B cell (primary cell): ENCODE results near the gene PRKAG2. TPM values are rescaled to one million over a fixed set of nuclear protein-coding genes. Genes with fewer than 3 reads are reported as not detected.

Source experiments
- ATAC-seq: fragments of 200-7000 bp; cut with Tn5 transposase; one replicate; pipeline ENCODE4 v1.10.0; 2021; ENCODE audit warnings: low read depth, mild to moderate bottlenecking, moderate number of reproducible peaks, moderate library complexity
- CTCF ChIA-PET: fragments of 350-600 bp; sonication (Branson Sonifier 250); formaldehyde crosslinking; loops from one replicate; lab custom pipeline; 2021; ENCODE audit warnings: antibody characterized with exemption, inconsistent platforms; lab: Charles Lee
- POLR2A ChIA-PET: fragments of 350-600 bp; sonication (Branson Sonifier 250); formaldehyde crosslinking; loops from one replicate; lab custom pipeline; 2021; ENCODE audit warnings: antibody characterized with exemption; lab: Charles Lee
- DNase-seq: peaks from one replicate; pipeline ENCODE4 v3.0.0; 2013
- H2AFZ ChIP-seq: 2 replicates; pipeline ENCODE4 v1.6.1; 2012; ENCODE audit warnings: mild to moderate bottlenecking, low read depth, low read length; ENCODE audit not compliant: insufficient read depth, poor library complexity, severe bottlenecking
- H3K27ac ChIP-seq, 2 donors: 1 replicate in 1 of 2; 2 replicates in 1 of 2; pipeline ENCODE4 v1.5.1; 2012 to 2013; ENCODE audit warnings: low read length in 2 of 2, mild to moderate bottlenecking in 2 of 2, moderate library complexity in 1 of 2
- H3K27me3 ChIP-seq, 4 experiments: fragments of 200-600 bp in 1 of 4; sonication (generic) in 1 of 4; replicated peaks in 1 of 4; 1 replicate in 2 of 4; 2 replicates in 2 of 4; pipeline versions ENCODE4 v1.6.1 to v1.7.0; 2013 to 2016; ENCODE audit warnings: low read length in 3 of 4, mild to moderate bottlenecking in 2 of 4, mixed read lengths in 1 of 4, moderate library complexity in 1 of 4; ENCODE audit not compliant: insufficient read depth in 4 of 4, control insufficient read depth in 3 of 4; ENCODE audit errors: control extremely low read depth in 1 of 4
- H3K36me3 ChIP-seq, 2 experiments: replicated peaks in 1 of 2; 1 replicate in 1 of 2; 2 replicates in 1 of 2; pipeline versions ENCODE4 v1.6.1 to v1.7.1; 2013; ENCODE audit warnings: low read length in 1 of 2; ENCODE audit not compliant: insufficient read depth in 2 of 2, control insufficient read depth in 1 of 2; ENCODE audit errors: control extremely low read depth in 1 of 2, extremely low read depth in 1 of 2
- H3K4me1 ChIP-seq, 2 donors: fragments of 200-600 bp in 1 of 2; sonication (generic) in 1 of 2; 1 replicate in 1 of 2; 2 replicates in 1 of 2; pipeline versions ENCODE4 v1.5.1 to v1.6.1; 2013 to 2017; ENCODE audit warnings: low read length in 2 of 2; ENCODE audit not compliant: control insufficient read depth in 2 of 2, insufficient read depth in 2 of 2
- H3K4me2 ChIP-seq: replicated peaks from 2 replicates; pipeline ENCODE3; 2012; ENCODE audit warnings: mild to moderate bottlenecking, low read depth, low read length; ENCODE audit not compliant: poor library complexity, severe bottlenecking
- H3K4me3 ChIP-seq, 5 experiments: fragments of 200-600 bp in 1 of 5; sonication (generic) in 1 of 5; 1 replicate in 3 of 5; 2 replicates in 2 of 5; pipeline versions ENCODE4 v1.5.1 to v1.7.0; 2011 to 2016; ENCODE audit warnings: low read length in 4 of 5, mild to moderate bottlenecking in 4 of 5, low read depth in 2 of 5, control low read depth in 1 of 5, moderate library complexity in 1 of 5; ENCODE audit not compliant: insufficient read depth in 1 of 5; ENCODE audit errors: control extremely low read depth in 1 of 5, extremely low read depth in 1 of 5
- H3K79me2 ChIP-seq: fragments of 200-600 bp; sonication (generic); one replicate; pipeline ENCODE4 v1.6.0; 2016; ENCODE audit warnings: low read length; ENCODE audit not compliant: control insufficient read depth, insufficient read depth
- H3K9ac ChIP-seq: fragments of 200-600 bp; sonication (generic); 2 replicates; pipeline ENCODE4 v1.6.1; 2017; ENCODE audit warnings: mild to moderate bottlenecking, low read length, moderate library complexity
- H3K9me3 ChIP-seq, 3 donors: one replicate each; pipeline versions ENCODE4 v1.6.1 to v1.7.1; 2013; ENCODE audit warnings: low read length in 2 of 3; ENCODE audit not compliant: control insufficient read depth in 2 of 3, insufficient read depth in 1 of 3; ENCODE audit errors: control extremely low read depth in 1 of 3
- H4K20me1 ChIP-seq: 2 replicates; pipeline ENCODE4 v1.6.0; 2012; ENCODE audit warnings: mild to moderate bottlenecking, low read length; ENCODE audit not compliant: insufficient read depth, control insufficient read depth, poor library complexity, severe bottlenecking
- H3K27ac Mint-ChIP-seq: one replicate; pipeline ENCODE4 v1.8.0; 2021; ENCODE audit warnings: mixed read lengths
- H3K27me3 Mint-ChIP-seq: one replicate; pipeline ENCODE4 v1.8.0; 2021; ENCODE audit warnings: mixed read lengths
- H3K4me1 Mint-ChIP-seq: one replicate; pipeline ENCODE4 v1.8.0; 2021; ENCODE audit warnings: mixed read lengths
- H3K4me3 Mint-ChIP-seq: one replicate; pipeline ENCODE4 v1.8.0; 2021; ENCODE audit warnings: mixed read lengths
- H3K9me3 Mint-ChIP-seq: one replicate; pipeline ENCODE4 v1.8.0; 2022; ENCODE audit warnings: mixed read lengths; ENCODE audit not compliant: insufficient read depth
- EZH2 ChIP-seq: IDR thresholded peaks from 2 replicates; pipeline ENCODE4 v1.6.1; 2012; ENCODE audit warnings: borderline replicate concordance, low read depth, mild to moderate bottlenecking, moderate library complexity, low read length; ENCODE audit not compliant: insufficient read depth, poor library complexity, severe bottlenecking
- WGBS: methylation state at CpG from one replicate; pipeline ENCODE4 v1.1.5; 2013; ENCODE audit warnings: missing lambda C conversion rate; ENCODE audit not compliant: insufficient coverage; 5-methylcytosine and 5-hydroxymethylcytosine counted together
- intact Hi-C: fragments of 100-400 bp; cut with micrococcal nuclease; formaldehyde crosslinking; loops from one replicate; pipeline ENCODE4 v1.10.0; 2022
- polyA plus RNA-seq: library from polyadenylated mRNA; depleted of rRNA; stranded (reverse); fragments of >200 nt; gene quantifications from 2 replicates; pipeline ENCODE4 v1.2.3, GENCODE V29; 2012
- total RNA-seq, 2 donors: library from RNA; stranded (reverse); fragments of 120-200 nt in 1 of 2; gene quantifications; 1 replicate in 1 of 2; 2 replicates in 1 of 2; pipeline versions ENCODE4 v1.2.3 to v1.2.4, GENCODE V29; 2013 to 2022
- TF ChIP-seq, protein P1 (sequence below): fragments of 200-600 bp; IDR thresholded peaks from one replicate; pipeline ENCODE4 v1.8.0; 2022; ENCODE audit warnings: antibody characterized with exemption, mild to moderate bottlenecking

The PRKAG2 gene
- total and polyA plus RNA-seq, 2 donors (not counting 1 experiment from before 2014, with no cell fraction given), result 22.1 to 56.3 TPM

DNA sequence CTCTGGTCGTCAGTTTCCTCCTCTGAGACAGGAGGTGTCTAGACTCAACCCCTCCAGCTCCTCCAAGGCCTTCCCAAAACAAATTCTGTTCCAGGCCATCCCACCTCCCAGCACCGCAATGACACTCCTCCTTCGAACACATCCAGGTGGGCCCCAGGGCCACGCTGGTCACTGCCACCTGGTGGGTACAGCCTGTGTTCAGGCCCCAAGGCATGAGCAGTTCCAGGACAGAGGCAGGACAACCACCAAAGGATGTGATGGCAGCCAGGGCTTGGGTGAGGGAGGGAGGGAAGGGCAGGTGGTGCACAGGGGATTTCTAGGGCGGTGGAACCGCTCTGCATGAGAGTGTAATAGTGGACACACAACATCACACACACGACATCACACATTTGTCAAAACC is 76.5 kb downstream of the PRKAG2 start:
- Mint-ChIP-seq H3K4me3 (no peak overlapping the region), H3K27ac (no peak overlapping the region), H3K4me1 (peaks cover 14% of the 10 kb centered on the region), H3K27me3 (no peaks in the 10 kb centered on the region), H3K9me3 (no peaks in the 10 kb centered on the region)
- H3K9ac ChIP-seq, result no peak overlapping the region
- intact Hi-C loops, result no loop called here
- no peak overlapping the region for H3K4me3 ChIP-seq
- WGBS, result 74% methylated on average over 4 of the region's 7 CpGs
- DNase-seq, result no peak
- no peak overlapping the region for H2AFZ ChIP-seq
- POLR2A ChIA-PET, result no interaction called here
- H3K27ac ChIP-seq, result no peak overlapping the region
- H3K4me1 ChIP-seq, result peaks cover 0 to 5% of the 10 kb centered on the region in 2 donors
- CTCF ChIA-PET, result interaction anchor here (1.3 to 1.6 kb wide), 2 partner anchors 17 to 19 kb away, joined by 3 to 4 read pairs; no protein-coding TSS in a partner anchor
- ATAC-seq, result no peak
- peaks cover 19% of the 10 kb centered on the region for H3K79me2 ChIP-seq
- no peak for TF ChIP-seq EZH2
- TF ChIP-seq, protein P1, sequence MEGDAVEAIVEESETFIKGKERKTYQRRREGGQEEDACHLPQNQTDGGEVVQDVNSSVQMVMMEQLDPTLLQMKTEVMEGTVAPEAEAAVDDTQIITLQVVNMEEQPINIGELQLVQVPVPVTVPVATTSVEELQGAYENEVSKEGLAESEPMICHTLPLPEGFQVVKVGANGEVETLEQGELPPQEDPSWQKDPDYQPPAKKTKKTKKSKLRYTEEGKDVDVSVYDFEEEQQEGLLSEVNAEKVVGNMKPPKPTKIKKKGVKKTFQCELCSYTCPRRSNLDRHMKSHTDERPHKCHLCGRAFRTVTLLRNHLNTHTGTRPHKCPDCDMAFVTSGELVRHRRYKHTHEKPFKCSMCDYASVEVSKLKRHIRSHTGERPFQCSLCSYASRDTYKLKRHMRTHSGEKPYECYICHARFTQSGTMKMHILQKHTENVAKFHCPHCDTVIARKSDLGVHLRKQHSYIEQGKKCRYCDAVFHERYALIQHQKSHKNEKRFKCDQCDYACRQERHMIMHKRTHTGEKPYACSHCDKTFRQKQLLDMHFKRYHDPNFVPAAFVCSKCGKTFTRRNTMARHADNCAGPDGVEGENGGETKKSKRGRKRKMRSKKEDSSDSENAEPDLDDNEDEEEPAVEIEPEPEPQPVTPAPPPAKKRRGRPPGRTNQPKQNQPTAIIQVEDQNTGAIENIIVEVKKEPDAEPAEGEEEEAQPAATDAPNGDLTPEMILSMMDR, result no peak
- no peaks in the 10 kb centered on the region for H3K36me3 ChIP-seq
- H3K9me3 ChIP-seq, result no peaks in the 10 kb centered on the region
- peaks cover 35% of the 10 kb centered on the region for H4K20me1 ChIP-seq
- no peaks in the 10 kb centered on the region for H3K27me3 ChIP-seq
- no peak overlapping the region for H3K4me2 ChIP-seq

DNA sequence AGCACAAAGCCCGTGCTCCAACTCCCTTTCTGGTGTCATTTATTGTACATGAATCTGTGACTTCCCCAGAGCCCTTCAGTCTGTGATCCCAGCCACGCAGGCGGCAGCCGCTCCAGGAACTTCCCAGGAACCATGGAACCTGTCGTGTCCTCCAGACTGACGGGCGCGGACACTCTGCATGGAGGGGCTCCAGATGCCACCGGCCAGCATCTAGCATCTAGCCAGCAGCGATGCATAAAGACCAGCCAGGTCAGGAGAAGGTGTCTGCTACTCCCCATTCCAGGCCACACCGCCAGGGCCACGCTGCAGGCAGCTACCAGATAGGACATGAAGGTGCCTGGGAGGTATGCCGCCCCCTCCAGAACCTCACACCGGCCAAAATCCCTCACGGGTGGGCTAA is 77.4 kb downstream of the PRKAG2 start:
- Histone ChIP-seq H3K4me3 (no peak overlapping the region), H3K36me3 (peaks cover 0 to 5% of the 10 kb centered on the region in 2 experiments), H3K27ac (no peak overlapping the region), H3K27me3 (no peaks in the 10 kb centered on the region), H3K9ac (no peak overlapping the region), H3K4me2 (no peak overlapping the region), H3K79me2 (peaks cover 22% of the 10 kb centered on the region), H4K20me1 (peaks cover 39% of the 10 kb centered on the region), H3K9me3 (no peaks in the 10 kb centered on the region), H2AFZ (no peak overlapping the region), H3K4me1 (peaks cover 0 to 9% of the 10 kb centered on the region in 2 donors)
- DNase-seq (no peak), ATAC-seq (no peak)
- CTCF ChIA-PET, result interaction anchor here (1.6 kb wide), 1 partner anchor 16 kb away, joined by 4 read pairs; no protein-coding TSS in a partner anchor
- POLR2A ChIA-PET, result no interaction called here
- TF ChIP-seq EZH2, result no peak
- TF ChIP-seq, protein P1, result no peak
- no peaks in the 10 kb centered on the region for H3K9me3 Mint-ChIP-seq
- intact Hi-C loops, result no loop called here
- WGBS, result 98% methylated on average over 13 of the region's 15 CpGs
- H3K4me3 Mint-ChIP-seq, result no peak overlapping the region
- H3K27me3 Mint-ChIP-seq, result no peaks in the 10 kb centered on the region
- H3K4me1 Mint-ChIP-seq, result peaks cover 18% of the 10 kb centered on the region
- H3K27ac Mint-ChIP-seq, result no peak overlapping the region
